GM12878 (cell line): ENCODE results near the gene KDM3B. TPM values are rescaled to one million over a fixed set of nuclear protein-coding genes. Genes with fewer than 3 reads are reported as not detected.
A peak's percentile ranks its signal among the peaks of the same experiment; 100 is the strongest.

ENCODE experiments used
- BHLHE40 ChIP-seq, 2 experiments: fragments of 450-650 bp in 1 of 2; IDR thresholded peaks; 2 replicates each; pipeline ENCODE4 v1.6.1; 2011 to 2017; ENCODE audit warnings: low read depth in 2 of 2, borderline replicate concordance in 1 of 2, improper control_type of control experiment in 1 of 2, low read length in 1 of 2, mild to moderate bottlenecking in 1 of 2
- CEBPZ ChIP-seq: fragments of 150-350 bp; IDR thresholded peaks from 2 replicates; pipeline ENCODE4 v1.6.1; 2016; ENCODE audit warnings: low read depth, low read length
- CREB1 ChIP-seq: IDR thresholded peaks from 2 replicates; pipeline ENCODE4 v1.6.1; 2012; ENCODE audit warnings: low read depth, mild to moderate bottlenecking, inconsistent platforms
- CUX1 ChIP-seq: IDR thresholded peaks from 2 replicates; pipeline ENCODE4 v1.6.1; 2012; ENCODE audit warnings: improper control_type of control experiment, low read depth, low read length; ENCODE audit not compliant: insufficient replicate concordance
- ESRRA ChIP-seq: IDR thresholded peaks from 2 replicates; pipeline ENCODE4 v1.6.1; 2012; ENCODE audit warnings: mild to moderate bottlenecking, low read length, improper control_type of control experiment
- ETV6 ChIP-seq, 2 experiments: fragments of 450-650 bp in 1 of 2; IDR thresholded peaks in 1 of 2; conservative IDR thresholded peaks in 1 of 2; 2 replicates each; pipeline ENCODE4 v1.6.1; 2014; ENCODE audit warnings: antibody characterized with exemption in 1 of 2, borderline replicate concordance in 1 of 2, low read depth in 1 of 2, mild to moderate bottlenecking in 1 of 2, moderate library complexity in 1 of 2
- FOXK2 ChIP-seq: fragments of 450-650 bp; IDR thresholded peaks from 2 replicates; pipeline ENCODE4 v1.6.1; 2017; ENCODE audit warnings: mild to moderate bottlenecking, moderate library complexity
- IKZF1 ChIP-seq: fragments of 450-650 bp; conservative IDR thresholded peaks from 2 replicates; pipeline ENCODE4 v1.6.1; 2017; ENCODE audit warnings: antibody characterized with exemption, mild to moderate bottlenecking
- IKZF2 ChIP-seq, 2 experiments: fragments of 450-650 bp; IDR thresholded peaks; 2 replicates each; pipeline ENCODE4 v1.6.1; 2017; ENCODE audit warnings: mild to moderate bottlenecking in 2 of 2, moderate library complexity in 2 of 2
- IRF5 ChIP-seq: fragments of 450-650 bp; IDR thresholded peaks from 2 replicates; pipeline ENCODE4 v1.6.1; 2017; ENCODE audit warnings: borderline replicate concordance
- JUND ChIP-seq: IDR thresholded peaks from 2 replicates; pipeline ENCODE4 v1.6.1; 2012; ENCODE audit warnings: low read depth, mild to moderate bottlenecking, low read length, improper control_type of control experiment, moderate library complexity
- MLLT1 ChIP-seq: fragments of 450-650 bp; IDR thresholded peaks from 2 replicates; pipeline ENCODE4 v1.6.1; 2016; ENCODE audit warnings: mild to moderate bottlenecking
- NR2F1 ChIP-seq: fragments of 450-650 bp; conservative IDR thresholded peaks from 2 replicates; pipeline ENCODE4 v1.6.1; 2017; ENCODE audit warnings: mild to moderate bottlenecking
- PAX8 ChIP-seq: fragments of 450-650 bp; IDR thresholded peaks from 2 replicates; pipeline ENCODE4 v1.6.1; 2017; ENCODE audit warnings: mild to moderate bottlenecking, moderate library complexity
- SIX5 ChIP-seq: IDR thresholded peaks from 2 replicates; pipeline ENCODE4 v1.6.1; 2011; ENCODE audit warnings: mild to moderate bottlenecking, low read depth, low read length, moderate library complexity; ENCODE audit not compliant: severe bottlenecking
- SMAD1 ChIP-seq: fragments of 450-650 bp; IDR thresholded peaks from 2 replicates; pipeline ENCODE4 v1.6.1; 2018; ENCODE audit warnings: mild to moderate bottlenecking, low read depth; ENCODE audit not compliant: partially characterized antibody
- SUZ12 ChIP-seq: fragments of 200-600 bp; sonication (generic); IDR thresholded peaks from one replicate; pipeline ENCODE4 v1.6.1; 2018; ENCODE audit warnings: antibody characterized with exemption, mild to moderate bottlenecking; ENCODE audit not compliant: unreplicated experiment
- polyA plus RNA-seq, 11 experiments: library from polyadenylated mRNA; depleted of rRNA in 4 of 11; unstranded in 6 of 11; stranded (reverse) in 5 of 11; fragments of >200 nt; fragmentation: Nextera tagmentation in 4 of 11; fragmentation: Illumina TruSeq in 1 of 11; extraction: Ambion mirVana in 4 of 11; extraction: Trizol in 1 of 11; gene quantifications; 1 replicate in 1 of 11; 2 replicates in 10 of 11; pipeline versions ENCODE4 v1.2.1 to v1.2.3, GENCODE V29; 2011 to 2016; ENCODE audit warnings: inconsistent platforms in 2 of 11, missing spikeins in 2 of 11, low read depth in 1 of 11
- total RNA-seq, 4 experiments: library from RNA; depleted of rRNA in 3 of 4; stranded (reverse); fragments of >200 nt in 3 of 4; fragmentation: Illumina TruSeq in 1 of 4; extraction: Trizol in 1 of 4; gene quantifications; 2 replicates each; pipeline versions ENCODE4 v1.2.1 to v1.2.3, GENCODE V29; 2013 to 2021

Gene KDM3B
- total and polyA plus RNA-seq, 10 of the 15 experiments (the other 5 are each of a cell fraction or from before 2014, with no cell fraction given) = 8.5 to 45.7 (median 29.0) TPM

GRCh38 chr5:138465261-138466124 lies 113.0 kb downstream of the KDM3B start, which contains the start of gene EGR1 (continued):
- TF ChIP-seq CEBPZ (no peak), CREB1 (peak; percentile 94), IKZF1 (no peak), ETV6 (conservative IDR thresholded peaks at IDR 0.05 in 1 of 2, IDR thresholded peaks at IDR 0.05 in 1 of 2; ENCODE audit: borderline replicate concordance in 1 of 2, low read depth in 1 of 2) (no peak), CUX1 (no peak), SUZ12 (no peak), SMAD1 (peak; percentile 68), JUND (no peak), NR2F1 (peak; percentile 64), ESRRA (no peak), SIX5 (no peak), PAX8 (no peak), FOXK2 (no peak), IRF5 (no peak), IKZF2 (IDR thresholded peaks at IDR 0.05) (no peak), BHLHE40 (IDR thresholded peaks at IDR 0.05; ENCODE audit: borderline replicate concordance in 1 of 2, low read depth in 2 of 2, low read length in 1 of 2) (peak; percentile 73 to 86; a peak in 3 of 4 replicates), MLLT1 (peak; percentile 98)
